Activated CD4-positive, alpha-beta T cell treated with anti-CD3 and anti-CD28 coated beads, Interleukin-2, amount 50 U/mL, for 48 hours (primary cell): ENCODE data around the gene MT1A.

Source experiments
- DNase-seq, 2 experiments: peaks; one replicate each; pipeline ENCODE4 v3.0.0-alpha.2; 2020

The MT1A gene

GRCh38 chr16:56637814-56638750 is at the start of gene MT1A:
TSS of gene MT1A (plus strand) at chr16:56638666. CDS start at chr16:56638739, 73 bp downstream.
- peak; percentile 29 to 40 for DNase-seq

- DNase-seq: no peak
Observed at GRCh38 chr16:56588781-56589140, 49.7 kb upstream of the MT1A start.

DNA sequence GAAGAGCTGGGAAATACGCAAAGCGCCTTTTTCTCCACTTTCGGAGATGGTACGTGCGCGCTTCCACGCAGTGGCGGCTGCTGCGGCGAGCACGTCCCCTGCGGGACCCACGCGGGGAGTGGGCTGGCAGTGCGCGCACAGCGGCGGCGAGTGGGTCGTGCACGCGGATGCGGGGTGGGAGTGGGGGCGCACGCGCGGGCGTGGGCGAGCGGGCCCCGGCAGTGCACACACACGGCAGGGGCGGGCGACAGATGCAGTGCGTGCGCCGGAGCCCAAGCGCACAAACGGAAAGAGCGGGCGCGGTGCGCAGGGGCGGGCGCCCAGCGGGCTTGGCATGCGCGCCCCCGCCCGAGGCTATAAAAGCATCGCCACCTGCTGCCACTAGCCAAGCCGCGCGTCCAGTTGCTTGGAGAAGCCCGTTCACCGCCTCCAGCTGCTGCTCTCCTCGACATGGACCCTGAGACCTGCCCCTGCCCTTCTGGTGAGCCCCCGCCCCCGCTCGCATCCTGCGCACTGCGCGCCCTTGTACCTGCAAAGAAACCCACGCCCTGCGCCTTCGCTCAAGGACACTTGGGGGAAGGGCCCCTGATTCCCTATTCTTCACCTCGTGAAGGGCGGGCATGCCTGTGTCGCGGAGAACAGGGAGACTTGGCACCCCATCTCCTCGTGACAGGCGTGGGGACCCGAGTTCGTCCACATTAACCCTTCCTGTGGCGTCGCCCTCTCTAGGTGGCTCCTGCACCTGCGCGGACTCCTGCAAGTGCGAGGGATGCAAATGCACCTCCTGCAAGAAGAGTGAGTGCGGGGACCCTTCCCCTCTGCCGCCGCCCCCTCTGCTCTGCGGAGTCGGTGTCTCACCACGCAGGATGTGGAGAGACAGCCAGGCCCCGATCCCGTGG is 49.1 kb upstream of the MT1A start, which contains the start of gene MT3:
TSS of gene MT3 (plus strand) at position 388 of the 899 bp plus-strand sequence. CDS start at position 451, 63 bp downstream.
- DNase-seq: peak; percentile 44 to 55

DNA sequence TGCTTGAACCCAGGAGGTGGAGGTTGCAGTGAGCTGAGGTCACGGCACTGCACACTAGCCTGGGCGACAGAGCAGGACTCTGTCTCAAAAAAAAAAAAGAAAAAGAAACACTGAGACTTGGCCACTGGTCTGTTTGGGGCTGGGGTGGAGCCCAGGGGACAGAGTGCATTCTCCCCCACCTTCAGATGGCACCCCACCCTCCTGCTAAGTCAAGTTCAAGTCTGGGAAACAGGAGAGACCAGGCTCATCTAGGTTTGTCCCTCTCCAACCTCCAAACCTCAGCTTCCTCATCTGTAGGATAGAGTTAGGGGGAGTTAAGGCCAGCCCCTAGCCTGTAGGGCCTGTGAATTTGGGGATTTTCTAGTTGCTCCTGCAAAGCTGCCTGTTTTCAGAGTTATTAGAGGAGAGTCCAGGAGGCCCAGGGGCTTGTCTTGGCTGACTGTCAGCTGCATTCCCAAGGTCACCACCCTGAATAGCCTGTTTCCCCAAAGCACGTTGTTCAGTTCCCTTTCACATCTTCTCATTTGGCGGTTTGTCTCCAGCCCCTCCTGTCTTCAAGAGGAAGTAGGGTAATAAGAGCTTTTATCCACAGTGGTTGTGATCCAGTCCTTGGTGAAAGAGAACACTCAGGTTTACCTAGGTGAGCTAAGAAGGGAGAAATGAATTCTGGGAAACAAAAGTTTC is 46.9 kb upstream of the MT1A start:
- DNase-seq: no peak

- DNase-seq: no peak
Observed at GRCh38 chr16:56593573-56594291, 44.7 kb upstream of the MT1A start.

DNA sequence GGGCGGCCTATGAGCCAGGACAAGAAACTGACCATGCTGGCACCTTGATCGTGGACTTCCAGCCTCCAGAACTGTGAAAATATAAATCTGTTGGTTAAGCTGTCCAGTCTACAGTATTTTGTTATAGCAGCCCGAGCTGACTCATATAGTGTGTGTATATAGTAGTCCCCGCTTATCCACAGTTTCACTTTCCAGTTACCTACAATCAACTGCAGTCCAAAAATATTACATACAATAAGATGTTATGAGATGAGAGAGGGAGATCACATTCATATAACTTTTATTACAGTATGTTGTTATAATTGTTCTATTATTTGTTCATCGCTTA is 44.2 kb upstream of the MT1A start:
- DNase-seq: no peak

- peak in 1 of 2 experiments; percentile 40 for DNase-seq
Observed at GRCh38 chr16:56600398-56600999, 38.0 kb upstream of the MT1A start.

GRCh38 chr16:56601325-56601724 is 37.1 kb upstream of the MT1A start:
- DNase-seq: no peak

- DNase-seq: no peak
Observed at GRCh38 chr16:56603589-56603988, 34.9 kb upstream of the MT1A start.

DNA sequence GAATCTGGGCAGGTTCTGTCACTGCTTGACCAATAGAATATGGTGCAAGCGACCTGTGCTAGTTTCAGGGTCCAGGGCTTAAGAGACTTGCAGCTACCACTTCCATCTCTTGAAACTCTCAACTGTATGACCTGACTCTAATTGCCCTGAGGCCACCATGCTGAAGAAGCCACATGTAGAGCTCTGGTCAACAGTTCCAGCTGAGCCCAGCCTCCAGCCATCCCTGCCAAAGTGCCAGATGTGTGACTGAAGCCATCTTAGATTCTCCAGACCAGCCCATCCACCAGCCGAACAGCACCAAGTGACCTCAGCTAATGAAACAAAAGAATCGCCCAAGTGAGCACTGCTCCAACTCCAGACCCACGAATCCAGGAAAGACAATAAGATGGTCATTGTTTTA is 33.5 kb upstream of the MT1A start:
- no peak for DNase-seq

DNA sequence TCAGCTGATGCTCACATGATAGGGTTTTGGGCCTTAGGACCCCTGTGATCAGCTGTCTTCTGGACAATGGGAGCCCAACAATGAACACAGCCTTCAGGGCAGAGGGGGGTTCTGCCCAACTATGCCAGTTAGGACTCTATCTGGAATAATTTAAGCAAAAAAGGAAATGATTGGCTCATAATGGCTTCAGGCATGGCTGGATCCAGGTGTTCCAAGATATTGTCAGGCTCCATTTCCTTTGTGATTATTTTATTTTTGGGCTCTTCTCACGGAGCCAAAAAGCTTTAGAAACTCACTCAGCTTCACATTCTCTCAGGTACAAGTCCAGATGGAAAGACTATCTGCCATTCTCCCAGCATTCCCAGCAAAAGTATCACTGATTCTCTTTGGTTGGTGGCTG is 33.0 kb upstream of the MT1A start:
- no peak for DNase-seq

DNA sequence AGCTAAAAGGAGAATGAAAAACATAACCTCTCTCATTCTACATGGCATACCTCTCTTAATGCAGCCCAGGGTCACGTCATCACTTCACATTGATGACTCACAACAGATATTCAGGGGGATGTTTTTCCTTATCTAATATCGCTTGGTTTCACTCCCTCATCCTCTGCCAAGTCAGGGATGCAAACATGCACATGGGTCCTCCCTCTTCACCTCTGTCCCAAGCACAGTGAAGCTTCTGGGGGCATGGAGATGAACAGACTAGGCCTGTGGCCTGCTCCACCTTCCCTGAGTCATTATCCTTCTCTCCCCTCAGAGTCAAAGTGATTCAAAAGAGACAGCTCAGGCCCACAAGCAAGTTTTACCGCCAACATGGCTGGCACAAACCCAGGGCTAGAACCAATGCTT is 32.4 kb upstream of the MT1A start:
- no peak for DNase-seq

- no peak for DNase-seq
Observed at GRCh38 chr16:56606476-56607108, 31.9 kb upstream of the MT1A start.

- no peak for DNase-seq
Observed at GRCh38 chr16:56607109-56607618, 31.3 kb upstream of the MT1A start.

DNA sequence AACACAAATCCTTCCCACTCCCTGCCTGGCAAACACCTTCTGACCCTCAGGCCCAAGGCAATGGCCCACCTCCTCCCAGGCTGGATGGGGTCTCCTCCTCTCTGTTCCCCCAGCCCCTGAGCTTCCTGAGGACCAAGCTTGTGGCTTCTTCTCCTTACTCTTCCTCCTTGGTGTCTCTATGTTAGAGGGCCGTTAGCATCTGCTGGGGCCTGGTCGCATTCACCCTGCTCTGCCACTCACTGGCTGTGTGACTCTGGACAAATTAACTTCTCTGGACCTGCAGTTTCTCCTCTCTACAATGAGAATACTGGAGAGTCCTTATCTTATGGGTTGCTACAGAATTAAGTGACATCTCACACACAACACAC is 30.8 kb upstream of the MT1A start:
- no peak for DNase-seq

DNA sequence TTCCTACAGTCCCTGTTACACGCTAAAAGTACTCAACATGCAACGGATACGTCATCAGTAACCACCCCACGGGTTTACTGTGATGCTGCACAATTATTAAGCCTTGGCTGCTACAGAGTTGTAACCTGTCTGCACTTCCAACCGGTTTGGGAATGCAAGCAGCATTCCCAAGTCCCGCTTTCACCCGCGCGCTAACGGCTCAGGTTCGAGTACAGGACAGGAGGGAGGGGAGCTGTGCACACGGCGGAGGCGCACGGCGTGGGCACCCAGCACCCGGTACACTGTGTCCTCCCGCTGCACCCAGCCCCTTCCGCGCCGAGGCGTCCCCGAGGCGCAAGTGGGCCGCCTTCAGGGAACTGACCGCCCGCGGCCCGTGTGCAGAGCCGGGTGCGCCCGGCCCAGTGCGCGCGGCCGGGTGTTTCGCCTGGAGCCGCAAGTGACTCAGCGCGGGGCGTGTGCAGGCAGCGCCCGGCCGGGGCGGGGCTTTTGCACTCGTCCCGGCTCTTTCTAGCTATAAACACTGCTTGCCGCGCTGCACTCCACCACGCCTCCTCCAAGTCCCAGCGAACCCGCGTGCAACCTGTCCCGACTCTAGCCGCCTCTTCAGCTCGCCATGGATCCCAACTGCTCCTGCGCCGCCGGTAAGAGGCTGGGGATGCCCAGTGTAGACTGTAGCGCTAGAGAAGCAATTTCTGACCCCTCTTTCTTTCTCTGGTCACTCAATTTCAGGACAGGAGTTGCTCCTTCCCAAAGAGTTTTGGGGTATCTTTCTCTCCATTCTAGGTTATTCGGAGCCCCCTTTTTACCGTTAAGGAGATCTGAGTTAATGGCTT is 30.2 kb upstream of the MT1A start, which contains the start of gene MT2A:
TSS of gene MT2A (plus strand) at position 542 of the 833 bp plus-strand sequence. CDS start at position 614, 72 bp downstream.
- DNase-seq: peak; percentile 90 to 93

- no peak for DNase-seq
Observed at GRCh38 chr16:56608876-56609462, 29.5 kb upstream of the MT1A start.

DNA sequence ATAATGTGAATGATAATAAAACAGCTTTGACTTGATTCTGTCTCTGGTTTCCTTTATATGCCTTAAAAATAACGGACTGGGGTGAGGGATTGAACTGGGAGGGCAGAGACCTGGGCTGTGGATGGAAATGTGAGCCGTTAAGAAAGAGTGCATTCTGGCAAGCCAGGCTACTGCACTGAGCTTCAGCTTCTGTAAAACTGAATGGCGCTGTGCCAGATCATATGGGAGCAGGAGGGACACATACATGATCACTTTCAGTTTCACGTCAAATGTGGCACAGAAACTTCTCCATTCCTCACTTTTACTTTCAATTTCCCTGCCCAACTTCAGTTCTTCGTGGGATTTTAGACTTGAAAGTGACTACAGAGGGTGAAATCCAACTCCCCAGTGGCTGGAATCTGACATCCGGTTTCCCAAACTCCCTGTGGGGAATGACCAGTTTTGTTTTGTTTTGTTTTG is 29.0 kb upstream of the MT1A start:
- peak; percentile 70 to 80 for DNase-seq

- peak; percentile 80 to 87 for DNase-seq
Observed at GRCh38 chr16:56610017-56610608, 28.4 kb upstream of the MT1A start.
